ENCODE results near the gene ARHGAP29. TPM values are rescaled to one million over a fixed set of nuclear protein-coding genes. Genes with fewer than 3 reads are reported as not detected.

Gene ARHGAP29
- polyA plus RNA-seq, 2 of the 4 experiments (the other 2 are of a cell fraction), result 14.3 to 29.7 TPM

- no peaks in the 10 kb centered on the region; the same call in 2 of the 3 replicates for H3K9me3 ChIP-seq
- DNase-seq (ENCODE audit: low read depth in 1 of 2, low spot score in 1 of 2) (no peak), FAIRE-seq (no peak), ATAC-seq (no peak)
- no peak overlapping the region for H3K4me3 ChIP-seq
- CTCF ChIA-PET, result no interaction called here
- POLR2A ChIA-PET, result no interaction called here
- no peak for TF ChIP-seq PHF8 (IDR thresholded peaks at IDR 0.05; ENCODE audit: borderline replicate concordance, low read depth)
- no peak for TF ChIP-seq CHD2 (IDR thresholded peaks at IDR 0.05; ENCODE audit: low read length, partially characterized antibody)
- TF ChIP-seq NFE2L2 (conservative IDR thresholded peaks at IDR 0.05; ENCODE audit: low read length), result no peak
- no peak for TF ChIP-seq TP53 (CRISPR knock-in tag; IDR thresholded peaks at IDR 0.05)
- TF ChIP-seq, protein P1, sequence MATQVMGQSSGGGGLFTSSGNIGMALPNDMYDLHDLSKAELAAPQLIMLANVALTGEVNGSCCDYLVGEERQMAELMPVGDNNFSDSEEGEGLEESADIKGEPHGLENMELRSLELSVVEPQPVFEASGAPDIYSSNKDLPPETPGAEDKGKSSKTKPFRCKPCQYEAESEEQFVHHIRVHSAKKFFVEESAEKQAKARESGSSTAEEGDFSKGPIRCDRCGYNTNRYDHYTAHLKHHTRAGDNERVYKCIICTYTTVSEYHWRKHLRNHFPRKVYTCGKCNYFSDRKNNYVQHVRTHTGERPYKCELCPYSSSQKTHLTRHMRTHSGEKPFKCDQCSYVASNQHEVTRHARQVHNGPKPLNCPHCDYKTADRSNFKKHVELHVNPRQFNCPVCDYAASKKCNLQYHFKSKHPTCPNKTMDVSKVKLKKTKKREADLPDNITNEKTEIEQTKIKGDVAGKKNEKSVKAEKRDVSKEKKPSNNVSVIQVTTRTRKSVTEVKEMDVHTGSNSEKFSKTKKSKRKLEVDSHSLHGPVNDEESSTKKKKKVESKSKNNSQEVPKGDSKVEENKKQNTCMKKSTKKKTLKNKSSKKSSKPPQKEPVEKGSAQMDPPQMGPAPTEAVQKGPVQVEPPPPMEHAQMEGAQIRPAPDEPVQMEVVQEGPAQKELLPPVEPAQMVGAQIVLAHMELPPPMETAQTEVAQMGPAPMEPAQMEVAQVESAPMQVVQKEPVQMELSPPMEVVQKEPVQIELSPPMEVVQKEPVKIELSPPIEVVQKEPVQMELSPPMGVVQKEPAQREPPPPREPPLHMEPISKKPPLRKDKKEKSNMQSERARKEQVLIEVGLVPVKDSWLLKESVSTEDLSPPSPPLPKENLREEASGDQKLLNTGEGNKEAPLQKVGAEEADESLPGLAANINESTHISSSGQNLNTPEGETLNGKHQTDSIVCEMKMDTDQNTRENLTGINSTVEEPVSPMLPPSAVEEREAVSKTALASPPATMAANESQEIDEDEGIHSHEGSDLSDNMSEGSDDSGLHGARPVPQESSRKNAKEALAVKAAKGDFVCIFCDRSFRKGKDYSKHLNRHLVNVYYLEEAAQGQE (IDR thresholded peaks at IDR 0.05), result no peak
- no peak for TF ChIP-seq CBX2 (IDR thresholded peaks at IDR 0.05; ENCODE audit: borderline replicate concordance, low read depth)
- TF ChIP-seq MAFK (IDR thresholded peaks at IDR 0.05; ENCODE audit: partially characterized antibody), result peak; percentile 96
- H3K4me2 ChIP-seq, result no peak overlapping the region
- H3K27ac ChIP-seq, result no peak overlapping the region
- peaks cover 10% of the 10 kb centered on the region; the same call in 2 of the 3 replicates for H3K4me1 ChIP-seq
Measured at GRCh38 chr1:94215955-94216354, 21.4 kb downstream of the ARHGAP29 start.

- ATAC-seq (no peak), FAIRE-seq (no peak), DNase-seq (ENCODE audit: low read depth in 1 of 2, low spot score in 1 of 2) (no peak)
- Histone ChIP-seq H3K27ac (no peak overlapping the region), H3K9me3 (peaks cover 8% of the 10 kb centered on the region; the same call in 2 of the 3 replicates), H3K4me1 (no peaks in the 10 kb centered on the region), H3K4me3 (no peak overlapping the region), H3K4me2 (no peak overlapping the region)
- ChIA-PET CTCF (no interaction called here), POLR2A (no interaction called here)
- no peak for TF ChIP-seq ZNF302 (CRISPR knock-in tag; IDR thresholded peaks at IDR 0.05)
- TF ChIP-seq NFE2L2 (conservative IDR thresholded peaks at IDR 0.05; ENCODE audit: low read length), result no peak
- TF ChIP-seq KDM1A (IDR thresholded peaks at IDR 0.05; ENCODE audit: low read depth), result no peak
- no peak for TF ChIP-seq CHD2 (IDR thresholded peaks at IDR 0.05; ENCODE audit: low read length, partially characterized antibody)
- TF ChIP-seq, protein P2, sequence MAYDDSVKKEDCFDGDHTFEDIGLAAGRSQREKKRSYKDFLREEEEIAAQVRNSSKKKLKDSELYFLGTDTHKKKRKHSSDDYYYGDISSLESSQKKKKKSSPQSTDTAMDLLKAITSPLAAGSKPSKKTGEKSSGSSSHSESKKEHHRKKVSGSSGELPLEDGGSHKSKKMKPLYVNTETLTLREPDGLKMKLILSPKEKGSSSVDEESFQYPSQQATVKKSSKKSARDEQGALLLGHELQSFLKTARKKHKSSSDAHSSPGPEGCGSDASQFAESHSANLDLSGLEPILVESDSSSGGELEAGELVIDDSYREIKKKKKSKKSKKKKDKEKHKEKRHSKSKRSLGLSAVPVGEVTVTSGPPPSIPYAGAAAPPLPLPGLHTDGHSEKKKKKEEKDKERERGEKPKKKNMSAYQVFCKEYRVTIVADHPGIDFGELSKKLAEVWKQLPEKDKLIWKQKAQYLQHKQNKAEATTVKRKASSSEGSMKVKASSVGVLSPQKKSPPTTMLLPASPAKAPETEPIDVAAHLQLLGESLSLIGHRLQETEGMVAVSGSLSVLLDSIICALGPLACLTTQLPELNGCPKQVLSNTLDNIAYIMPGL (CRISPR knock-in tag; IDR thresholded peaks at IDR 0.05; ENCODE audit: borderline replicate concordance), result no peak
- TF ChIP-seq HOXB5 (CRISPR knock-in tag; IDR thresholded peaks at IDR 0.05), result no peak
- TF ChIP-seq RNF2 (IDR thresholded peaks at IDR 0.05; ENCODE audit: borderline replicate concordance, low read depth), result no peak
- no peak for TF ChIP-seq ZFP36 (IDR thresholded peaks at IDR 0.05; ENCODE audit: borderline replicate concordance, partially characterized antibody)
- no peak for TF ChIP-seq CTCF (IDR thresholded peaks at IDR 0.05)
- TF ChIP-seq MAZ (IDR thresholded peaks at IDR 0.05; ENCODE audit: borderline replicate concordance, low read depth, low read length), result no peak
- WGBS (ENCODE audit: missing lambda C conversion rate), result 100% methylated on average over 1 of the region's 1 CpG
Measured at GRCh38 chr1:94209982-94210381, 27.4 kb downstream of the ARHGAP29 start.

DNA sequence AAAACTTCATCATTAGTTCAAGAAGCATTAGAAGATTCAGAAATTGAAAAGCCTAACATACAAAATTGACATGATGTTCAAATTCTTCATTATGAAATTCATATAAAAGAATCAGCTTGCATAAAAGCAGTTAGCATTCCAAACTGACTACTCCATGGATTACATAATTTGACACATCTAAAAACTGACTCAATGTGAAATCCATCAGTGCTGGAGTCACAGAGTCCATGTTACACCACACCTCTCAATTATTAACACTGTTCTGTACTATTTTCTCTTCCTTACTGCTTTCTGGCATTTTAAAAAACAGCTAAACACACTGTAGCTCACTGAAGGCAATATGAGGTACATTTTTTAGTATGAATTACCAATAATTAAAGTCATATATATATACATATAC, 28.0 kb downstream of the ARHGAP29 start:
- FAIRE-seq, result no peak

More for the DNA sequence above, 28.0 kb downstream of the ARHGAP29 start:
- no peak overlapping the region for H3K4me3 ChIP-seq
- no peak for ATAC-seq
- no peak overlapping the region for H3K27ac ChIP-seq
- CTCF ChIA-PET, result interaction anchor here (1.1 kb wide), 1 partner anchor 164 kb away, joined by 4 read pairs; no protein-coding TSS in a partner anchor
- no peak overlapping the region for H3K4me2 ChIP-seq
- POLR2A ChIA-PET, result no interaction called here
- H3K4me1 ChIP-seq, result no peaks in the 10 kb centered on the region
- TF ChIP-seq PHF8 (IDR thresholded peaks at IDR 0.05; ENCODE audit: borderline replicate concordance, low read depth), result no peak
- DNase-seq (ENCODE audit: low read depth in 1 of 2, low spot score in 1 of 2), result no peak
- H3K9me3 ChIP-seq, result peaks cover 8% of the 10 kb centered on the region; the same call in 2 of the 3 replicates
